K562 (cell line): ENCODE measurements around the gene SLC30A10.
"Not testable (repeated sequence)": the region's sequence is repeated elsewhere in the genome, so short reads cannot be mapped to it uniquely, and the experiment has no call there.

Experiments
- IRF2 ChIP-seq: sonication (generic); formaldehyde crosslinking; IDR thresholded peaks from 2 replicates; pipeline ENCODE4 v1.8.1; 2022; ENCODE audit warnings: mild to moderate bottlenecking, missing genetic modification reagents
- SMARCC2 ChIP-seq: fragments of 450-650 bp; IDR thresholded peaks from 2 replicates; pipeline ENCODE4 v1.6.1; 2017; ENCODE audit warnings: antibody characterized with exemption, moderate library complexity, mild to moderate bottlenecking, low read depth

- not testable (repeated sequence) for TF ChIP-seq IRF2, SMARCC2
Measured at GRCh38 chr1:219892271-219892670, 36.1 kb downstream of the SLC30A10 start.
